NCI-H510A treated with DMSO at 0.1 percent for 48 hours (cell line): ENCODE results near the gene CLDND2.

Experiments used
- DNase-seq: peaks from one replicate; lab custom pipeline; 2025; lab: John Stamatoyannopoulos, UW

The CLDND2 gene

DNA sequence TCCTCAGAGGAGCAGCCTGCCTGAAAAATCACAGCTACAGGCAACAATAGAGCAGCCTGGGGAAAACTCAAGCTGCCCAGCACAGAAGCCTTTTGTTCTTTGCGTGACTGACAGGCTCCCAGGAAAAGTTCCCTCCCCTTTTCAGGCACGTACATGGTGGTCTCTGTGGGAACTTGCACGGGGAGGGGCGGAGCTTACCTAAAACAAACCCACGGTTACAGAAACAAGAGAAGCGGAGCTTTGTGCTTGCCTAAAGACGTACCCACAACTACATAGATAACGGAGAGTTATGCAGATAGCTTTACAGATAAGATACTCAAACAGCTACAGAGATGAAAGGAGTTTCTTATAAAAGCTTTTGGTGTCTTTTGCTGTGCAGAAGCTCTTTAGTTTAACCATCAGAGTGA is 14.1 kb downstream of the CLDND2 start:
- DNase-seq, result no peak

DNA sequence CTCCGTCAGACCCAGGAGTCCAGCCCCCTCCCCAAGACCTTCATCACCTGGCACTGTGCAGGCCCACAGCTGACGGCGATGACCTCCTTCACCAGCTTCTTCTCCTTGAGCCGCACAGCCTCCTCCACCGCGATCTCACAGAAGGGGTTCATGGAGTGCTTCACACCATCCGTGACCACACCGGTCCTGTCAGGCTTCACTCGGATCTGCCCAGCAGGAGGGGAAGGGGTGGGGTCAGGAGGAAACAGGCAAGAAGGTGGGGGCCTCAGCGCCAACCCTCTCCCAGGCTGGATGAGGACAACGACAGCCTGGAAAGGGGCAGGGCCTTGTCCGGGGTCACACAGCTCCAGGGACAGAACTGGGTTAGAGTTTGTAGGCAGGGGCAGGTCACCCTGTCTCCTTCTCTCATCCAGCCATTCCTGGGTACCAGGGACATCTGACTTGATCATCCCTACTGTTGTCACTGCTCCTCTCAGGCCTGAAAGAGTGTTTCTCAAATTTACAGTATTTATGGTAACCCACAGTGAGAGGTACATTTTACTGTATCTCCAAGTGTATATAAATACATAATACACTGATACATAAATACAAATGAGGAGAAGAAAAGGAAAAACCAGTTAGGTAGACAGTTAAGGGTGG is 14.6 kb downstream of the CLDND2 start:
- DNase-seq, result no peak

GRCh38 chr19:51352783-51353360 is 15.9 kb downstream of the CLDND2 start:
- no peak for DNase-seq

- no peak for DNase-seq
These were observed 17.4 kb downstream of the CLDND2 start for GRCh38 chr19:51351266-51351990.

DNA sequence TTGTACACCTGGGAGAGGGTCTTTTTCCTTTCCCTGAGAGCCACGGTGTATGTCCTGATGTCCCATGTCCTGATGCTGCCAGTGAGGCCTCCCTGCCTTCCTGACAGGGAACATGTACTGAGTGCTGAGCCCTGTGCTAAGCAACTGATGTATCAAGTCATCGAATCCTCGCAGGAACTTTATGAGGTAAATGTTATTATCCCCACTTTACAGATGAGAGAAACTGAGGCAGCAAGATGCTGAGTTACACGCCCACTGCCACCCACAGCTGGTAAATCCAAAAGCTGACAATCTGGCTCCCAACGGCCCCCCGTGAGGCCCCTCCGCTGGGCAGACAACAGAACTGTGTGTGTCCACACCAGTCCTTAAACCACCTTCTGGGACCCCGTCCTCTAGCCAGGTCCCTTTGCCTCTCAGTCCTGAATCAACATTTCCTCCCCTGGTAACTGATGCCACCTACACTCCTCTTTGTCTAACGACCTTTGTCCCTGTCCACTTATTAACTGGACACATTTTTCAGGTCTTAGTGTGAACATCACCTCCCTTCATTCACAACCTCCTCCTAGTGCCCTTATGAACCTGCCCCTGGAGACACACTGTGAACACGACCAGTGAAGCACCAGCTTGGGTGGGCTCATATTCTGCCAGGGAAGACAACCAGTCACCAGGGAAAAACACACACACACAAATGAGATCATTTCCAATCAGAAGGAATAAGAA is 21.4 kb downstream of the CLDND2 start:
- no peak for DNase-seq

DNA sequence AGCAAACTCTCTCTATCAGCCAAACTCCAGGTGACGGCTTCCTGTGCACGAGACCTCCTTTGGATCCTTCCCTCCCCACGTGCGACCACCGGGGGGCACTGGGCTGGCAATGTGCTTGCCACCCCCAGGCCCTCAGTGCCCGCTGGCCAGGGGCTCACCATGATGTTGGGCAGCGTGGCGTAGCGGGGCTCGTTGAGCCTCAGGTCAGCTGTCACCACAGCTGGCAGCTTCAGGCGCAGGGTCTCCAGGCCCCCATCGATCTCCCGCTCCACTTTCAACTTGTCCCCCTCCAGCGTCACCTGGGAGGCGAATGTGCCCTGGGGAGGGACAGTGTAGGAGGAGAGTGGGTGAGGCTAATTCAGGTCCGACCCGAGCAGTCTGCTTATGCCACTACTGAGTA is 22.1 kb downstream of the CLDND2 start:
- DNase-seq, result no peak

DNA sequence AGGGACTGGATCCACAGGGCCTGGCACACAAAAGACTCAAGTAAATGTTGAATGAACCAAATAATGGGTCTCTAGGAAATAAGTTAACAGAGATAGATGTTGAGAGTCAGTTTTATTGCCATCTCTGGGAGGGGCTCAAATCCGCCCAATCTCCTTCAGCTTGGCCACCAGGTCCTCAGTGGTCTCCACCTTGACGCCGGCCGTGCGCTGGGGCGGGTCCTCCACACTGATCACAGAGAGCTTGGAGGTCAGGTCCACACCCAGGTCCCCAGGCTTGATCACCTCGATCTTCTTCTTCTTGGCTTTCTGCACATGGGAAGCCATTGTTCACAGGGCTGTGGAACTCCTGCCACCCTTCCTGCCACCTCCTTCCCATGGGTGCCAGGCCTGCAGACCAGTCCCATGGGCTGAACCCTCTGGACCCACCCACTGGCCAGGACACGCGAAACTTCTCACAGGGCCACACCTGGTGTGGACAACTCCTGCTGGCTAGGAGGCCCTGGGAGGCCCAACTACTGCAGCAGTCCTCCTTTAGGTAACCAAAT is 23.7 kb downstream of the CLDND2 start:
- no peak for DNase-seq

GRCh38 chr19:51342631-51343569 is 25.9 kb downstream of the CLDND2 start:
- DNase-seq, result no peak

- DNase-seq, result no peak
These were observed 26.7 kb downstream of the CLDND2 start, which contains the start of gene VSIG10L for GRCh38 chr19:51341976-51342580. Gene VSIG10L, minus strand, starts transcription at chr19:51342139. Its CDS starts 15 bp downstream, at chr19:51342124.

- no peak for DNase-seq
These were observed 27.7 kb downstream of the CLDND2 start for GRCh38 chr19:51341066-51341465.

GRCh38 chr19:51339687-51340656 is 28.8 kb downstream of the CLDND2 start:
- no peak for DNase-seq

DNA sequence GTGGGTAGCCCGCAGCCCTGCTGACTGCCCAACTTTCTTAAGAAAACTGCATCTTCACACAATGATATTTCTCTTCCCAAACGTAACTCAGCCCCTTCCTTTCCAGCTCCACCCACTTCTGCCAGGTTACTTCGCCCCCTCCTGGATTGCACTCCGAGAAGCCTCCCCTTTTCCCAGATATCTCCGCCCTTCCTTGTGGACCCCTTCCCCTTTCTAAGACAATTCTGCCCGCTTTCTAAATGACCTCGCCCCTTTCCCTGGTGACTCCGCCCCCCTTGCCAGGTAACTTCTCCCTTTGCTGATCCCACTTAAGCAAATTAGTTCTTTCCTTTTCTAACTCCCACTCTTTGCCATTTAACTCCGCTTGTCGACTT is 29.5 kb downstream of the CLDND2 start:
- no peak for DNase-seq

- no peak for DNase-seq
These were observed 30.1 kb downstream of the CLDND2 start for GRCh38 chr19:51338563-51339312.

GRCh38 chr19:51337861-51338562 is 30.8 kb downstream of the CLDND2 start:
- no peak for DNase-seq

DNA sequence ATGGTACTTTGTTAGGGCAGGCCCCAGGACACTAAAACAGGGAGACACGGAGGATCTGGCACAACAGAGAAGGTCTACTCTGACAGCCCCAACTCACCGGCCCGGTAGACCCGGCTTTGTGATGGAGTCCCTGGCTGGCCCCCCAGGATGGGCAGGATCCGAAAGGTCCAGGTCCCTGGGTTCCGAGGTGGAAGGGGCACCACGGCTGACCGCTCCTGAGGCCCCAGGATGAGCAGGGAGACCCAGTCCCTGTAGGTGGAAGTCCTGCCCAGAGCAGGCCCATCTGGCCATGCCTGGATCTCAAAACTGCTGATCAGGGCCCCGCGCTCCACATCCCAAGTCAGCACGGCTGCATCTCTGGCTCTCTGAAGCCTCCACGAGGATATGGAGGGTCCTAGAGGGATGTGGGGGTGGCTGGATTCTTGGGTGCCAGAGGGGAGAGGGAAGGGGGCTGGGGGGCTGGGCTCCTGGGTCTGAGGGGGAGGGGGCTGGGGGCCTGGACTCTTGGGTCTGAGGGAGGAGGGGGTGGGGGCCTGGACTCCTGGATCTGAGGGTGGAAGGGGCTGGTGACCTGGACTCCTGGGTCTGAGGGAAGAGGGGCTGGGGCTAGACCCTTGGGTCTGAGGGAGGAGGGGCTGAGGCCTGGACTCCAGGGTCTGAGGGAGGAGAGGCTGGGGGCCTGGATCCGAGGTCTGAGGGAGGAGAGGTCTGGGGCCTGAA is 31.5 kb downstream of the CLDND2 start:
- DNase-seq, result no peak

DNA sequence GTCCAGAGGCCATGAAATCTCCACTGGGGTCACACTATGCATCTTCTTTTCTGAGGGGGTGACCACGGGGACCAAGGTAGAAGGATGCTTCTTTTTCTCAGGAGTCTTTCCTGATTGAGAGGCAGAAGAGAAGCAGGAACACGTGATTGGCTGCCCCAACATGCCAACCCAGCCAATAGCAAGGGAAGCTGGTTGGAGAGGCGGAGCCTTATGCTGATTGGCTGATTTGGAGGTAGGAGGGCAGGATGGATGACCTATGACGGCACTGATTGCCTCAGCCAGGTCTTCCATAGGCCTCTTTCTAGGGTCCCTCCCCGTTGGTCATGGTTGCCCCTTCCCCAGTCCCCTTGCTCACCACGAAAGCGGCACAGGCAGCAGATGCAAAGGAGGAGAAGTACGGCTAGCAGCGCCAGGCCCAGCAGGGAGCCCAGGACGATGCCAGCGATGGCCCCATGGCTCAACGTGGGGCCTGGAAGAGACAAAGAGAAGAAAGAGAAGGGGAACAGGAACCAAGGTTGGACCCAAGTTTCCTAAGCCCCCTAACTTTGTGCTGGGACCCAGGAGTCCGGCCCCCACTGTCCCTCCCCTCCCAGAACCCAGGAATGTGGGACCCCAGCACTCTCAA is 34.9 kb downstream of the CLDND2 start:
- DNase-seq, result no peak

DNA sequence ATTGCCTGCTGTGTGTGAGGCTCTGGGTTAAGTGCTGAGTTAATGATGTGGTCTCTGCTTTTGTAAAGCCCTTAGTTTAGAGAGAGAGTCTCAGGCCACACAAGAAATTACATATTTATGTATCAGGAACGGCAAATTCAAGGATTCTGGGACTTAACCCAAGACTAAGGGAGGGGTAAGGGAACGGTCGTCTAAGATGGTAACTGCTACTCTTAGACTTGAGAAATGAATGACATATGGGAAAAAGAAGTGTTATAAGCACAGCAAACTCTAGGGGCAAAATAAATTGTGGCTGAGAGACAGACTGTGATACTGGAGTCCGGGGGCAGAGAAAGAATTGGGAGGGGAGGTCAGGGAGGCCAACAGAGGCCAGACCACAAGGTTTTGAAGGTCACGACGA is 37.1 kb downstream of the CLDND2 start:
- no peak for DNase-seq
